ENCODE results near the gene GZF1.

GRCh38 chr20:23420943-23421931 is 59.3 kb downstream of the GZF1 start, which contains the start of gene NAPB:
- TF ChIP-seq CTCF (IDR thresholded peaks at IDR 0.05) = peak; percentile 37 to 90 (median 78)
- peak in 3 of 4 donors; percentile 67 to 94 (median 88) for TF ChIP-seq POLR2A (IDR thresholded peaks at IDR 0.05)
